Amniotic epithelial cell (primary cell): ENCODE data around the gene TBC1D5.
"Not testable (repeated sequence)": the region's sequence is repeated elsewhere in the genome, so short reads cannot be mapped to it uniquely, and the experiment has no call there.

ENCODE experiments used
- DNase-seq: peaks from one replicate; pipeline ENCODE4 v3.0.0-alpha.2; 2010; ENCODE audit warnings: low read depth

Gene TBC1D5

GRCh38 chr3:17411157-17411877, 331.1 kb downstream of the TBC1D5 start:
- no peak for DNase-seq

GRCh38 chr3:17407576-17407975, 334.9 kb downstream of the TBC1D5 start:
- no peak for DNase-seq

- DNase-seq = no peak
Observed at GRCh38 chr3:17404548-17404947, 337.9 kb downstream of the TBC1D5 start.

- no peak for DNase-seq
Observed at GRCh38 chr3:17402442-17402841, 340.0 kb downstream of the TBC1D5 start.

GRCh38 chr3:17401912-17402311, 340.5 kb downstream of the TBC1D5 start:
- DNase-seq = no peak

DNA sequence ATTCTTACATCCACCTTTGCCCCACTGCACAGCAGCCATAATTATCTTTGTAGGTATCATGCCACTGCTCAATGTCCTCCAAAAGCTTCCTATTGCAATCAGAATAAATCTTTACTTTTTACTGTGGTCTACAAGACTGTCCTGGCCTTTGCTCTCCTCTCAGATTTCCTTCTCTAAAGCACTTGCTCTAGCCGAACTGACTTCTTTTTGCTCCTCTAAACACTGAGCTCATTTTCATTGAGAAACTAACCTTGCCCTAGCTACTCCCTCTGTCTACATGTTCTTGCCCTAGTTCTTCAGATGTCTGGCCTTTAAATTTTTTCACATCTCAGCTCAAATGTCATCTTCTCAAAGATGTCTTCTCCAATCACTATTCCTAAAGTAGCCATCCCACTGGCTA, 342.8 kb downstream of the TBC1D5 start:
- no peak for DNase-seq

- no peak for DNase-seq
Observed at GRCh38 chr3:17398959-17399551, 343.4 kb downstream of the TBC1D5 start.

DNA sequence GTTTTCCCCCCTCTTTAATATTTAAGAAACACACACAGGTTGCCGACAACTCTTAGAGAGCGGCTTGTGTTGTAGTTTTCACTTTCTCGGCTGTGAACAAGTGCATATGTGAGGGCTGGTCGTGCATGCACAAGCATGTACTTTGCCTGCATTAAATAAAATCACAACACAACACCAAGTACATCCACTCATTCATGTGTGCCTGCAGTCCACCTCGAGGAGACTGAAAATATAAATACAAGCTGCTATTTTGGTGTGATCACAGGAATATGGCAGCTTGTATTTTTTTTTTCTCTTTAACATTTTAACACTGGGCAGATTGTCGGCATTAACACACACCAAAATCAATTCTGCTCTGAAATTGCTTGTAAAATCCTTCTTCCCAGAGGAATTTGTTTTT, 346.4 kb downstream of the TBC1D5 start:
- DNase-seq = no peak

DNA sequence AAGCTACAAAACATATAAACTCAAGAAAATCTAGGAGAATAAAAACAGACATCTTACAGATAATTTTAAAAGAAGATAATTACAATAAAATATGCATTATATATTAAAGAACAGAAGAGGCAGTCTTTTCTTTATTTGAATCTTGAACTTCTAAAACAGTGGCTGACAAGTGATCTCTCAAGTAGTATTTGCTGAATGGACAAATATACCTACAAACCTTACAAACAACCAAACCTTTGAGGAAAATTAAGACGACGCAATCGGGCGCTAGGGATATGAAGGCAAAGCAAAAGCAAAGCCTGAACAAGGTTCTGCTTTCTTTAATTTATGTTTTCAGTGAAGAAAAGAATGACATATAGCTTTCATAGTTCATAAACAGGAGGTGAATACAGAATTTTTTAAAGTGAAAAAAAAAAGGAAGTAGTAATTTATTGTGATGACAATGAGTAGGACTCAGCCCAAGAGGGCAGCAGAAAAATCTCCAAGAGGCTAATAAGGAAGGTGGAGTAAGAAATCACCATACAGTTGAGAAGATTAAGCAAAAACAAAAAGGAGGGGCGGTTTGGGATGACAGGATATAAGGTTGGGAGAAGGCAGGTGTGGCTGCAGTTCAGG, 347.8 kb downstream of the TBC1D5 start:
- DNase-seq = no peak

DNA sequence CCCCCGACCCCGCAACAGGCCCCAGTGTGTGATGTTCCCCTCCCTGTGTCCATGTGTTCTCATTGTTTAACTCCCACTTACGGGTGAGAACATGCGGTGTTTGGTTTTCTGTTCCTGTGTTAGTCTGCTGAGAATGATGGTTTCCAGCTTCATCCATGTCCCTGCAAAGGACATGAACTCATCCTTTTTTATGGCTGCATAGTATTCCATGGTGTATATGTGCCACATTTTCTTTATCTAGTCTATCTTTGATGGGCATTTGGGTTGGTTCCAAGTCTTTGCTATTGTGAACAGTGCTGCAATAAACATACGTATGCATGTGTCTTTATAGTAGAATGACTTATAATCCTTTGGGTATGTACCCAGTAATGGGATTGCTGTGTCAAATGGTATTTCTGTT, 349.9 kb downstream of the TBC1D5 start:
- DNase-seq = not testable (repeated sequence)

- DNase-seq = no peak
Observed at GRCh38 chr3:17390785-17391184, 351.6 kb downstream of the TBC1D5 start.

- DNase-seq = no peak
Observed at GRCh38 chr3:17387108-17387507, 355.3 kb downstream of the TBC1D5 start.

GRCh38 chr3:17386432-17386831, 356.0 kb downstream of the TBC1D5 start:
- no peak for DNase-seq

GRCh38 chr3:17384567-17385296, 357.7 kb downstream of the TBC1D5 start:
- DNase-seq = peak; percentile 43

DNA sequence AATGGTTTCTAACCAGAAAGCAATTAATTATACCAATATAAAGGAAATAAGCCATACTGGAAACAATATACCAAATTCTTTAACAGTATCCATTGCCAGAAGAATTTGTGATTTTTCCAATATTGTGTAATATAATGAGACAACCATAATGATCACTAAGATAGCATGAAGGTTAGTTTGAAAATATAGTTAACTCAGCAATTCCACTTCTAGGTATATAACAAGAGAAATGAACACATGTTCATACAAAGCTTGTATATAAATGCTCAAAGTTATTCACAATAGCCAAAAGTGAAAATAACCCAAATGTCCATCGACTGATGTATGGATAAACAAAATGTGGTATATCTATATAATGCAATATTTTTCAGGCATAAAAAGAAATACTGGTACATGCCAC, 369.1 kb downstream of the TBC1D5 start:
- no peak for DNase-seq

DNA sequence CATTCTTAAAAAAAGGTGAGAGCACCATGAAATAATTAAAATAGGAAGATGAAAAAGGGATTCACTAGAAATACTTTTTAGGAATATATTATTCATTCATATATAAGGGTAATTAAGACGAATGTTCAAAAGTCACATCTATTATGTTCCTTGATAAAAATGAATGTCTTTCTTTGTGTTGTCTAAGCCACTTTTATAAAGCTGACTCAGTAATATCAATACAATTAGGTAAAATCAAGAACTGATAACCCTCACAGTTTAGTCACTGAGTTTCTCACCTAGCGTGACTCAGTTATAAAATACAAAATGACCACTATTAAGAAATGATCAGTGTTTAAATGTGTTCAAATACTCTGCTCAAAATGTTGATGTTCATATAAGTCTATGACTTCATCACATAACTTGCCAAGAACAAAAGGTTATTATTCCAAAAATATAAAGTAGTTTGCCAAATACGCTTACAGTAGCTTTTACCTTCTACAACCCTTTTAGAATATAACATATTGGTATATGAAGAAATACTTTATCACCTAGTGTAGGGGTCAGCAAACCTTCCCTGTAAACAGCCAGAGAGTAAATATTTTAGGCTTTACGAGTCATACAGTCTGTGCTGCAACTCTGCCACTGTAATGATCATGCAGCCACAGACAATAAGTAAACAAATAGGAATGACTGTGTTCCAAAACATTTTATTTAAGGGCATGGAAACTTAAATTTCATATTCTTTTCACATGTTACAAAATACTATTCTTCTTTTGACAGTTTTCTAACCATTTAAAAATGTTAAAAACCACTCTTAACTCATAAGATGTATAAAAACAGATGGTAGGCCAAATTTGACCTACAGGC, 369.8 kb downstream of the TBC1D5 start:
- peak; percentile 48 for DNase-seq

GRCh38 chr3:17369973-17370372, 372.5 kb downstream of the TBC1D5 start:
- no peak for DNase-seq

GRCh38 chr3:17367171-17367570, 375.3 kb downstream of the TBC1D5 start:
- no peak for DNase-seq

GRCh38 chr3:17360991-17361390, 381.4 kb downstream of the TBC1D5 start:
- no peak for DNase-seq

DNA sequence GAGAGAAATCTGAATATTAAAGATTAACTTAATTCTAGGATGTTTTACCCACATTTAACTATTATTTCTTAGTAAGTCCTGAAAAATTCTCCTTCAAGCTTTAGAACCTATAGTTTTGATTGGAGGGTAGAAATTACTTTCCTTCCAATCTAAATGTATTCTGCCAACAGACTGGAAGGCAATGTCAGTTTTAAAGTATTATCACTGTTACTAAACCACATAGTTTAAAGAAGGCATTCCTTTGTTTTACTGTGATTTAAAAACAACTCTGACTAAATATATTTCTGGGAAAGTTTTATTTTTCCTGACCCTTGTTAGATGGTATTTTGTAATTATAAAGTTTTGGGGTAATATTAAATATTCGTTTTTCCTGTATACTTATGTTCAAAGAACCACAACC, 382.5 kb downstream of the TBC1D5 start:
- DNase-seq = no peak

GRCh38 chr3:17357035-17357710, 385.3 kb downstream of the TBC1D5 start:
- DNase-seq = no peak
